GM10266 (cell line): ENCODE data around the gene SAC3D1.

Experiments
- DNase-seq: peaks from one replicate; pipeline ENCODE4 v3.0.0; 2012; ENCODE audit errors: extremely low spot score
- CTCF ChIP-seq: IDR thresholded peaks from 2 replicates; pipeline ENCODE4 v1.5.1; 2012; ENCODE audit warnings: mild to moderate bottlenecking, low read depth; ENCODE audit not compliant: control insufficient read depth, insufficient read depth; ENCODE audit errors: missing control alignments

The SAC3D1 gene

DNA sequence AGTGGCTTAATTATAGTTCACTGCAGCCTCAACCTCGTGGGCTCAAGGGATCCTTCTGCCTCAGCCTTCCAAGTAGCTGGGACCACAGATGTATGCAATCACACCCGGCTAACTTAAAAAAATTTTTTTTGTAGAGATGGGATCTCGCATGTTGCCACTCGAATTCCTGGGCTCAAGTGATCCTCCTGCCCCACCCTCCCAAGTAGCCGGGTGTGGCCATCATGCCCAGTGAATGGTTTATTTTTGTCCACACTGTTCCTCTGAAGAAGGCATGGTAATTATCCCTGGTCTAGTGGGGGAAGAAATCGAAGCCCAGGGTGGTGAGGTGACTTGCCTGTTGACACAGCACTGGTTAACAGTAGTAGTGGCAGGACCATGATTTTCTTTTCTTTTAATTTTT, 1.9 kb downstream of the SAC3D1 start:
- no peak for TF ChIP-seq CTCF
- no peak for DNase-seq

DNA sequence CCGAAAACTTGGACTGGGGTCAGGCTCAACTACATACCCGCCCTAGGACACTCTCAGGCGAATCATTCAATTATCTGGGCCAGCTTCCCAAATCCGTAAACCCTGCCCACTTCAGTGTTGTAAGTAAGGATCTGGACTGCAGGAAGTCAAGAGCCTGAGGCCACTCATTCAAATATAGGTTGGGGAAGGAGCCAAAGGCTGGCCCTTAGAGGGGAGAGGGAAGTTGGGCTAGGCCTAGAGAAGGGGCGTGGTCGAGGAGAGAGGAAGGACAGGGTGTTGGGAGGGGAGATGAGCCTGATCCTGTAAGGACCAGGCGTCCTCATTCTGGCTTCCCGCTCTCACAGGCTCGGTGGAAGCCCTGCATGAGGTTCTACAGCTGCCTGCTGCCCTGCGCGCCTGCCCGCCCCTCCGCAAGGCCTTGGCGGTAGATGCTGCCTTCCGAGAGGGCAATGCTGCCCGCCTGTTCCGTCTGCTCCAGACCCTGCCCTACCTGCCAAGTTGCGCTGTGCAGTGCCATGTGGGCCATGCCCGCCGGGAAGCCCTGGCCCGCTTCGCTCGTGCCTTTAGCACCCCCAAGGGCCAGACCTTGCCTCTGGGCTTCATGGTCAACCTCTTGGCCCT, 3.0 kb downstream of the SAC3D1 start:
- no peak for TF ChIP-seq CTCF
- no peak for DNase-seq

DNA sequence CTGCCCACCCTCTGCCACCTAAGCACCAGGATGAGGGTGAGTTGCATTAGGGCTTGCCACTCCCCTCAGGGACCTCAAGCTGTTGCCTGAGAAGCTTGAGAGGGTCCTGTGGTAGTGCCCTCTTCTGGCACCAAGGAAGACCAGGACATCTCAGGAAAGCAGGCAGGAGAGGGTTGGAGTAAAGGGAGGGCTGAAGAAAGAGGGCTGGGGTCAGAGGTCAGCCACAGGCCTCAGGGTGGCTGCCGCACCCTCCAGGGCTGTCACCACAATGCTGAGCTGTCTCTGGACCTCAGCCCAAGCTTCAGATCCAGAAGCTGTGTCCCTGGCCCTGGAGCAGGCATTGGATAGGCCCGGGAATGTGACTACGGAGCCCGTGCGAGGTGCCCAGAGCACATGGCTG, 4.1 kb downstream of the SAC3D1 start:
- no peak for TF ChIP-seq CTCF
- no peak for DNase-seq

DNA sequence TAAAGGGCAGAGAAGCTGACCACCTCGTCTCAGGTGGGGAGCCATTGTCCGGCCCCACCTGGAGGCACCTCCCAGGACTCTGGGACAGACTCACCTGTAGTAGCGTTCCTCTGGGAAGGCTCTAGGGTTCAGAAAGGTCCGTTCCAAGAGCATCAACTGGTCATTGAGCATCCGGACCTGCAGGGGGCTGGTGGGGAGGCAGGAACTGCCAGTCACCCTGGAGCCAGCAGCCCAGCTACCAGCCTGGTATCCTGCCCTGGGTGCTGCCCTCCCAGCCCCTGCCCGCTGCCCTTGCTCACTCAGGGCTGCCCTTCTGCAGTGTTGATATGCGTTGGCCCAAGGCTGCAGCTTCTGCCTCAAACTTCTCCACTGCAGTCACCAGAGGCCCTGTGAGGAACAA, 4.7 kb downstream of the SAC3D1 start:
- no peak for TF ChIP-seq CTCF
- no peak for DNase-seq

DNA sequence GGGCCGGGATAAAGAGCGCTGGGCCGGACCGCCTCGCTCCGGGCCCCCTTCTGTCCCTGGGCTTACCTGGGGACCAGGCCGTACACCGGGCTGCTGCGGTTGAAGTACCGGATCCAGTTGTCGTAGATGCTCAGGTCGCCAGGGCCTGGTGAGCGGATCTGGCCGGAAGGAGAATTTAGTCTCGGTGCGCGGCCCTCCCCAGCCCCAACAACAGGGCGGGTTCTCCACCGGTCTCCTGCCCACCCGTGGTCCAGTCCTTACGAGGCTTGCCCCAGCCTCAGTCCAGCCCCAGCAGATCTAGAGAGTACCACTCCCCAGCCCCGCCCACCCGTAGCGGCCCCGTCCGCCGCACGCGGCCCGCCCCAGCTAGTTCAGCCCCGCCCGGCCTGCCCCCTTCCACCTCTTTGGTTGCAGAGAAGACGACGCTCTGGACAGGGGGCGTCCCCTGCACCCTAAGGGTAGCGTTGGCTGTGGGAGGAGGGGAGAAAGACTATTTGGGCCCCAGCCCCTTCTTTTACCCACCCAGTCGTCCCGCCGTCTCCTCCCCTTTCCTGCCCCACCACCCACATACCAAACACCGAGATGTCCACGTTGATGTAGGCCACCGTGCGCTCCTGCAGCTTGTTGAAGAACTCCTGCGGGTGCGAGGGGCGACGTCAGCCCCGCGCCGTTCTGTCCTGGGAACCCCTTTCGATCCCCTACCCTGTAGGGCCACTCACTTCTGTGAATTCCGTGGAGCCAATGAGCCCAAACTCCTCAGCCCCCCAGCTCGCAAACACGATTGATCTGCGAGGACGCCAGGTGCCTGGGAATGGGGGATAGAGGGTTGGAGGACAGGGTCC, 6.8 kb downstream of the SAC3D1 start:
- DNase-seq, result no peak
- no peak for TF ChIP-seq CTCF

DNA sequence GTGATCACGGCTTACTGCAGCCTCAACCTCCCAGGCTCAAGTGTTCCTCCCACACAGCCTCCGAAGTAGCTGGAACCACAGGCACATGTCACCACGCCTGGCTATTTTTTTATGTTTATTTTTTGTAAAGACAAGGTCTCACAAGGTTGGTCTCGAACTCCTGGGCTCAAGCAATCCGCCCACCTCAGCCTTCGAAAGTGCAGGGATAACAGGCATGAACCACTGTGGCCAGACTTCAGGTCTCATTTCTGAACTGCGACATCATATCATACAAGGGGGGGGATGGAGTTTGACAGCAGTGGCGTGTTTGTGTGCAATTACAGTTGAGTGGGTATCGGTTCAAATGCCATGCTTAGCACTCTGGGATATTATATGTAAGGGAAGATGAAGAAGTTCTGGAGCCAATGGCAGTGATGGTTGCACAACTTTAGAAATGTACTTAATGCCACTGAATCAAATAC, 10.4 kb downstream of the SAC3D1 start:
- no peak for DNase-seq
- no peak for TF ChIP-seq CTCF
